ENCODE results near the gene LRP1B.

Gene LRP1B

DNA sequence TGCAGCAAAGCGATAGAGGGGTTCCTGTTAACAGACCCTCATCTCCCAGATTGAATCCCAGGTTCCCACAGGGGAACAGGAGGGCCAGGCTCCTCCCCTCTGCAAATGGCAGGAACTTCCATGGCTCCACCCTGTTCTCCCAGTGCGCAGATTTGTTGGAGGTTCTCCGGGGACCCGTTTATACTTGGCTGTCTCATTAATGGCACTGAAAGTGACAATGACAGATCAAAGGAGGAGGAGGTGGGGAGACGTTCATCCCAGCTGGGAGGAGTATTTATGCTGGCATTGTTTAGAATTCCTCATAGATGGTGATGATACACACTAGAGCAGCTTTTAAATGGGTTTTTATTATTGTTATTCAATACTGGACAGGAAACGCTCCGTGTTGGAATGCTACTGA is 186.9 kb downstream of the LRP1B start:
- no peak for DNase-seq

DNA sequence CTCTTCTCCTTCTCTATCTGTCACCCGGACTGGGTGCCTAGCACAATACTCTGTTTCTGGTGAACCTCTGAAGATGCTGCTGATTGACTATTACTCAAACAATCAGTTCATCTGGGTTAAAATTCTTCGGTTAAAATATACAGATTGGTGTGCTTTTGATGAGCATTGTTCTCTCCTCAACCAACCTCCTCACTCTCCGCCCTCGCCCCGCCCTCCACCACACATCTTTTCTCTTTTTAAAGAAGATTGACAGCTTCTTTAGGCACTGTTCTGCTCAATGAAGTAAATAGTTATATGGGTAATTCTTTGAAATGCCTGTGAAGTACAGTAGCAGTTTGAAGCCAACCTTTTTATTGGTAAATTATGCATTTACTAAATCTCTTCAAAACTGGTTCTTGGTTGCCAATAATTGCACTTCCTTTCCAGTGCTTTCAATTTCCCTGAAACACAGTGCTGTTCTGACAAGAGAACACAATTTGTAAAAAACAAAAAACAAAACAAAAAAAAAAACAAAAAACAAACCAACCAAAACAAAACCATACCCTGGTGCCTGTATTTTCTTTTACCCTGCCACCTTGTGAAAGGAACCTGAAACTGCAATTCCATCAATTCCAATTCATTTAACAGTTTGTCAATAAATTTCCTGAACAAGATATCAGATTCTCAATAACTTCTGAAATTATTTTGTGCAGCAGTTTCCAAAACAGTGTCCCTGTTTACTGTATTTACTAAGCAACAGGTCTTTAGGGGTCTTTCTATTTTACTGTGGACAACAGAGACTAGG is 188.6 kb downstream of the LRP1B start:
- DNase-seq, result no peak

DNA sequence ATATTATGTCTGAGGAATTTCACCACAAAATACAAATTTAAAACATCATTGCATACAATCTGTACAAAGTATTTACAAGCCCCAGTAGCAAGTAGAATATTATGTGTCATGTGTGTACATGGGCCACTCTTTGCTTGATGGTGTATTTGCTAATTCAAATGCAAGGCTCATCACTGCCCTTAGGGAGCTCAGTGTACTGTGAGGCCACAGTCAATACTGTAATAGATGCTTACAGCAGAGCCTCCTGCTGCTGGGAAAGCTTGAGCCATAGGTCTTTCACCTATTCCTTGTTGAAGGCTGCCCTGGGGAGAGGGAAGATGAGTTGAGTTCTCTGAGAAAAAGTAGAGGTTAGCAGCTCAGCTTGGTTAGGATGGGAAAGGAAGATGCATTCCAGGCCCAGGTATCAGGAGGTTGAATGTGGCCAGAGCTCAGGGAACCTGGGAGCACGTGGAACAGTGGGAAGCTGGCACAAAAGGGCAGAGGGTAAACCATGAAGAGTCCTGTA is 189.6 kb downstream of the LRP1B start:
- DNase-seq, result no peak

DNA sequence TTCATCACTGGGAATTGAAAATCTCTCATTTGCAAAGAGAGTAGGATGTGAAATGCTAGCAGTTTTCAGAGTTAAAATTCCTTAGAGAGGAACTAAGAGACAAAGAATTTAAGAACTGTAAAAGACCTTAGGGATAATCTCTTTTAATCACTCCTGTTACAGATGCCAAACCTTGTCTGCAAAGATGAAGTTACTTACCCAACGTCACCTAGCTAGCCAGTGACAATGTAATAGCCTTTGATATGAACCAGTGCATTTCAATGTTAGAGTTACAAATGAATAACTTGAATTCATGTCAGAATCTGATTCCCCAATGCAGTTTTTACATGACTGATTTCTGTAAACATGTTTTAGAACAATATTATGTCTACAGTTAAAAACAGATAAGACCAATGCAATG is 190.1 kb downstream of the LRP1B start:
- DNase-seq, result no peak

DNA sequence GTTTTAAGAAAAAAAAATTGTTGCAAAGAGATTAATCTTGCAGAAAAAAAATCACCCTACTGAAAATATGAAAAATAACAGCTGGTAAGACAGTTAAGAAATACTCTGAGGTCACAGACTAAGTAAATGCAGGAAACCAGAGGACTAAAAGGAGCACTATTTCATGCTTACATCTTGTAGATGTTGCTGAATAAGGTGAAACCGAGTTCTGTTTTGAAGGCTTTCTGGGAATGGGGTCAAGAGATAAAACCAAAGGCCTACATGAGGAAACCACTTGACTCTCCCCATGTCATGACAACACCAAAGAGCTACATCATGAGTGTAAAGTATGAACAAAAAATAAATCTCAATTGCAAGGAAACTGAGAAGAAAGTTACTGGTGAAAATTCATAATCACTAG is 197.6 kb downstream of the LRP1B start:
- DNase-seq, result no peak

DNA sequence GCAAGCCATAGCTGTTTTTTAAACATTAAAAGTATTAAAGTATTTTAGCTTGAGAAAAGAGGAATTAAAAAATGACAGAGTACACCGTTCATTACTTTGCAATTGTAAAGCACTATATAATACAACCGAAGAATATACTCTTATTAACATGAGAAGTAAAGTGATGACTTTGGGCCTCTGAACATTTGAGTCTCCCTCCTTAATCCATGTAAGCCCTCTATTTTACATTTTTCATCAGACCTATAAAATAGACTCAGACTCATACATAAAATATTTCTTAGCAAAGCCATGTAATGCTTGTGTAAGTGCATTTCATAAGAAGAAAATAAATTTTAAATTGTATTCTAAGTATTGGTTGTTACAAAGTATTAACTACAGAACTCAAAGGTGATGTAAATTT is 198.6 kb downstream of the LRP1B start:
- no peak for DNase-seq

DNA sequence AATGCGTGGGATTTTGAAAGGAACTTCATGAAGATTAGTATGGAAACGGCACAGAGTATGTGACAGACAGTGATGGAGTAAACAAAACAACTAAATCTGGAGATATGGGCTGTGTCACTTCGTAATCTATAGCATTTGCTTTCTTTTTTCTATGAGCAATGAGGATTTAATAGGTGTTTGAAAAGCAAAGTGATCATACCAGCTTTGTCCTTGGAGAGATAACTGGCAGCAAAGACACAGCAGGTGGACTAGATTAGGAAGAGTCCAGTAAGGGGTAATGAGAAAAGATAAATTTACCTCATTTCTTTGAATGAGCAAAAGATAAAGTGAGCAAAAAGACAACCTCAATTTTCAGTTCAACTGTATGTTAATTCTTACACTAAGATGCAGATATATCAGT is 199.0 kb downstream of the LRP1B start:
- no peak for DNase-seq

DNA sequence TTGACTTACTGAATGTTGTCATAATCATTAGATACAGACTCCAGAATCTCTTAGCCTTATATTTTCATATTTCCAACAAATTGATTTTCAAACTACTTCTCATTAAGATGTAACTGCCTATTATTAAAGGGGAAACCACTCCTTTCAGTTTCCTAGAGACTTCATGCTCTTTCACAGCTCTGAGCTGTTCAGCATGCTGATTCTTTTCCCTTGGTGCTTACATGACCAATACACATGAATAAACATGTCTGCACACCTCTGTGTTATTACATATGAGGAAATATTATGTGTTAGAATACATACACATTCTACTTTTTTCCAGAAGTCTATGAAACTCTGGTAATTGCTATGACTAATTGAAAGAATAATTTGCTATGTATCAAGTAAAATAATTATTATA is 200.0 kb downstream of the LRP1B start:
- no peak for DNase-seq

DNA sequence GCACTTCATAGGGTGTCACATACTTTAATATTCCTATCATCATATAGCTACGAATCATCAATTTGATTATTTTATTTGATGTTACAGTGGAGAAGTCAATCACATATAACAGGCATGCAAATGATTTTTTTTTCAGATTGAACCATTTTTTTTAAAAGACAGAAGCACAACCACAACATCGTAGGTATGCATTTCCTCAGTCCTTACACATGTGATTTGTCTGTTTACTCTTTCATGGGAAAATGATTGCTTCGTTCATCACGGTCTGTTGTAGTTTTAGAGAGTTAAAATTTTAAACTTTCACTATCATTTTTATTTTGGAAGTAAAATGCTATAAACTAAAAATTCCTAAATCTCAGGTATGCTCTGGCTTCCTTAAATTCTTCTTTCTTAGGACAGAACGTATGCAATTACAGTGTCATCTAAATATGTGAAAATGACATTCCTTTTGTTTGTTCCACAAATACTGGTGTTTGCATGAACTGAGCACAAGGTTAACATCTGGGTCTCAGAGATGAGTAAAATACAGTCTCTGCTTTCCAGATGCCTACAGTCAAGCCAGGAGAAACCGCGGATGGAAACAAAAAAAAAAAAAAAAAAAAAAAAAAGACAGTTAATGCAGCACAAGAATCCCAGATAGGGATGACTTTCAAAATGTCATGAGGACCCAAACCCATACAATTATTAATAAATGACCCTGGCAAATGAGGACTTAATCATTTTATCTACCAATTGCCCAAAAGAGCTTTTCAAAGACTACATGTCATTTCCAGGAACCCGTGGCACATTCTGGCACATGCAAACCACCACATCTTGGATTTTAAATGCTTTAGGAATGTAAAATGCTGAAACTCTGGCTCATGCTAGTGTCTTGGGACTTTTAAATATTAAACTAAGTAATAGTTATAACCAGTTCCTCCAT is 201.2 kb downstream of the LRP1B start:
- DNase-seq, result no peak

DNA sequence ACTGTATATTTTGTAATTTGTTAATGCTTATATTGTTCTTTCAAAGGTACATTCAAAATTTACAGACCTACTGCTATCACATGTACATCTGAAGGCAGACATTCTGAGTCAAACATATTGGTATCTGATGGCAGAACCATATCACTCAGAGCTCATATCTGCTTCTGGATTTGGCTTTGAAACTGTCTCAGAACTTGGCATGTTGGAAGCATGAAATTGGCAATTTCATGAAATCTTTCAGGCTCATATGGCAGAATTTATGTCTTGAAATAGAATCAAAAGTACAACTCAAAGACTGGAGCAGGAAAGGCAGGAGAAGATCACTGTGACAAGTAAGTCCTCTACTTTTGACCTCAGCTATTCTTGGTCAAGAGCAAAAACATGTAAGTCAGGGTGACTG is 202.3 kb downstream of the LRP1B start:
- DNase-seq, result no peak

DNA sequence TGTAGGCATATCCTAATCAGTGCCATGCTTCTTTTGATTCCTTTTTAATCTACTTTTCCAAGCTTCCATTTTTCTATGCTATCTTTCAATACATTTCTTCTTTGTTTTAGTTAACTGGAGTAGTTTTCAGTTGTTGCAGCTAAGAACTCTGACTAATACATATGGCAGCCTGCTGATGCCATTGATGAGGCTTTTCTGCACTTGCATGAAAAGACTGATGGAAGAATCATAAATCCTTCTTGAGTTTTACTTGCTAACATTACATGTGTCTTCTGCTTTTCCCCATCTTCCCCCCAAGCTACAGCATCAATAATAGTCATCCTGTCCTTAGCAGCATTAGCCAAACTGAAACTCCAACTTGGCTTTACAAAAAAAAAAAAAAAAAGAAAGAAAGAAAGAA is 203.3 kb downstream of the LRP1B start:
- DNase-seq, result no peak

DNA sequence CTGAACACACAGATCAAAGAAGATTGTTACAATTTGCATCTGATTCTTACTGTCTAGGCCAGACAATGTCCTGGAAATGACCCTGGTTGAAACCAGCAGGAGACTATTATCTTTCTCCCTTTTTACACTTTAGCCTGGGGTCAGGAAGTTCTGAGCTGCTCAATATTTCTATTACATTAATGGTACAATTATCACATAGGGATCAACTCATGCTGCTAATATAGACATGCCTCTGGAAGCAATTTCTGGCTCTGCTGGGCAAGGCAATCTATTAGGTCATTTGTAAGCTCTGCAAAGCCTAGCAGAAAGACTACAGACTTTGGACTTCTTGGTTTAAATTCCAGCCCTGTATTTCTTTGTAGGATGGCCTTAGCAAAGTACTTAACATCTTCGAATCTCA is 205.3 kb downstream of the LRP1B start:
- no peak for DNase-seq

DNA sequence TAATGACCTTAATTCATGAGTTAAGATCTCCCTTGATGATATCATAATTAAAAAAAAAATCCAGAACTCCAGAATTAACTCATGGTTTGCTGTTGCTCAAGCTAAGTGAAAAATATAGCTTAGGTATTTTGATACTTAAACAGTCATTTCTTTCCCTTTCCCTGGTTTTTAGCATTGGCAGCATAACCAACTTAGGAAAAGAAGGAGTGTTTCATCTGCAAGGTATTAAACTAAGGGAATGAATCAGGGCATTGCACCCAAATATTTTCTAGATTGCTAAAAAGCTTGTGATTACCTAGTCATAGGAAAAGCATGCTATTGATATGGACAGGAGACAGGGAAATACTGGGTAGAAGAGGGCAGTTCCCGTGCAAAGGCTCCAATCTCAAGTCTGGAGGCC is 207.2 kb downstream of the LRP1B start:
- DNase-seq, result no peak

DNA sequence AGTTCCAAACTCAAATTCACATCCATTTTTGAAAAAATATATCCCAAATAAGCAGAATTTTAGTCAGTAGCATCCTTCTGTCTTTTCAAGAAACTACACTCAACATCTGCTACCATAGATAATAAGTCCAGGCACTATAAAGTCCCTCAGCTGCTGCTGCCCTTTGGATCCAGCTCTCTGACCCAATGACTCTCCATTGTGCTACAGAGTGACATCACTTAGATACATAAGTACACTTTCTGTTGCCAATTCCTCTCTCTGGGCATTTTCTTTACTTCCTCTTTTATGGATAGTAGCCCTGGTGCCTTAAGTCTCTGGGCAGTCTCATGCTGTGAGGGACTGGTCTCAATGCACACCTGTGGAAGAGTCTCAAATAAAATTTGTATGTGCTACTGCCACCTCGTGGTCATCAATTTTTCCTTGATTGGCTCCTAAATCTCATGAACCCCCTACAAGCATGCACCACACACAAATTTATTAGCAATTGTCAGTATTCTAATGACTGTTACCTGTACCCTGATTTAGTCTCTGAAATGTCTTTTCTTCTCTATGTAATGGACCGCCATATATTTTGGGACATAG is 219.2 kb downstream of the LRP1B start:
- no peak for DNase-seq

DNA sequence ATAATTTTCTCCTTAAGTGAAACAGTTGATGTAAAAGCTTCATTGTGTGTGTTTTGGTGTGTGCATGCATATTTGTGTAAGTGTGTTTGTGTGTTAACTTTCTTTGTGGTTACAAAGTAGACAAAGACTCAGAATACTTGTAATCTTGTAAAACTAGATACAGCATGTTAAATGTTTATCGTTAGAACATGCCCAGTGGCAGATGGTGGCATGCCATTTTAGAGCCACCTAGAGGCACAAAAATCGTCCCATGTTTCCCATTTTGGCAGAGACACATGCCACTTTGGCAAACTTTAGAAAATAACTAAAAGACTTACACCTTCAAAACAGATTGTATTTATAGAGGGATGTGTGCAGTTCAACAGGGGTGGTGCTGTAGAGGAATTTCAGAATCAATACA is 224.1 kb downstream of the LRP1B start:
- DNase-seq, result no peak

DNA sequence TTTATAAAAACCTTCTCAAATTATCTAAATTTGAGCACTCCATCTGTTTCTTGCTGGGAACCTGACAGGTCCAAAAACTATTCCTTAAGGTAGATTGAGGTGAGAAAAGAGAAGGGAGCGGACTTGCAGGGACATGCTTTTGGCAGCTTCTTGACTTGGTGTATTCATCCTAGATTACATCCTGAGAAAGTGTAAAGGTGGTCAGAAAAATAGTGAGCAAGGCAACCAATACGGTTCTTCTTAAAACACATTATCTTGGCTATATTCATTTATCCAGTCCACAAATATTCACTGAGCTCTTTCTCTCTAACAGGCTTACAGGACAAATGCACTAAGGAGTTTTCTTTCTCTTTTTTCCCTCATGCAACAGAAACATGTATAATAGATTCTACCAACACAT is 230.0 kb downstream of the LRP1B start:
- DNase-seq, result no peak

DNA sequence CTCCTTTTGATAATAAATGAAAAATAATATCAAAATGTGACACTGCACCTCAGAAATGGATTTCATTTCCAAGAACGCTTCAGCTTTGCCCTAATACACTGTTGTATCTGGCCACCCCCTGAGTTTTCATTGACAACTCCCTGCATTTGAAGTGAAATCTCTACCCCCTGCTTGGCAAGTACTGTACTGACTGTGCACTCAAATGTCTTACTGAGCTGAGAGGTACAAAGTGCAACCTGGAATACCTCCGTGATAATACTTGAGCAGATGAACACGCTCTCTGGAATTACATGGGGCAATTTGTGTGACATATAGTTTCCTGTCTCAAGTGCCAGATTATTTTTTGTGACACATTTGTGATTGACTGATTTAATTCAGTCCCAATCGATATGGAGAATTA is 231.1 kb downstream of the LRP1B start:
- no peak for DNase-seq

DNA sequence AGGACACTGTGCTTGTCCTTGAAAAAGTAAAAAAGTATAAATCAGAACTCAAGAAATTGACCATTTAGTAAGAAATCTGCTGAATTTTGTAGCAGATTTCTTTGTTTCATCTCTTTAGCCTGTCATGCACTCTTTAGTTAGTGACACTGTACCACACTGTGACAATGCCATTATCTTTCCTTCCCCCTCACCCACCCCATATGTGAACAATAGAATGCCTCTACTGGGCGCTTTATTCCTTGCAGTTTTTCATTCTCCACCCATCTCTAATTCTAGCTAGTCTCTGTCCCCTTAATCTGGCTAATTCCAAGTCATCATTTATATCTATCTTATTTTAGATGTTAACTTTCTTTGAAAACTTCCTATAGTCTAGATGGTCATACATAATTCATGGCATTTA is 241.0 kb downstream of the LRP1B start:
- no peak for DNase-seq

DNA sequence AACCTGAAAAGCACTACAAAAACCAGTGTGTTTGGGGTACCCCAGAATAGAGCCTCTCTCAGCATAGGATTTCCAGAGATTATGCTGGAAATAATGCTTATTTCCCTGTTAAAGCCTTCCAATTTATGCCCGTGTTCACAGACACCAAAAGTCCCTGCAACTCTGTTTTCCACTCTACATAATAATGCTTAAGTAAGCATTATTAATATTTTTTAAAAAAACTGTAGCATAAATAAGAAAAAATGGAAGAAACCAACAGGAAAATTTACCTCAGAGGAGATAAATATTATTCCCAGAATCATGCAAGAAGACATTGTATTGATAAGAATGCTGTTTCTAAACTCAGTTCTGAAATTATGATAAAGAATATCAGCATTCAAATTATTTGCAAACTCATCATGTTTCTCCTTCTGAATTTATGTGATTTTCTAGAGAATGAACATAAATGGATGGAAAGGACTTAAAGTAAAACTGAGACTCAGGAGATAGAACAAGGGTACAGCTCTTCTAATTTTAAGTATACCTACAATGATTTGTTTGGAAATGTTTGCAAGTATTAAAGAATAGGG is 241.7 kb downstream of the LRP1B start:
- no peak for DNase-seq

DNA sequence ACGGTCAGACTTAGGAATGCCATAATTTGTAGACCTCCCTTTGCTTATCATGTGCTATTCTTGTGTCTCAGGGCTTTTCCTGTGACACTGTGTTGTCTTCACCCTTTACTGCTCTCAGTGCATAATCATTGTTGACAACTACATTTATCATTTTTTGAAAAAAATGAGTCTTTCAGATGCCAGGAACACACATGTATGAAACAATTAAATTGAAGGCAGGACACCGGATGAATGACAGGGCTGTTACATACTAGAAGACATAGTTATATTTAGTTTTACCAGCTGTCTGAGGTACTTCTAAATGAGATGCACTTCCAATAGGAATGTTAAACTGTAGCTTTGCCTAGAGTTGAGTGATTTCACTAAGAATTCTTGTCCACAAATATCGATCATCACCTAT is 243.5 kb downstream of the LRP1B start:
- DNase-seq, result no peak

DNA sequence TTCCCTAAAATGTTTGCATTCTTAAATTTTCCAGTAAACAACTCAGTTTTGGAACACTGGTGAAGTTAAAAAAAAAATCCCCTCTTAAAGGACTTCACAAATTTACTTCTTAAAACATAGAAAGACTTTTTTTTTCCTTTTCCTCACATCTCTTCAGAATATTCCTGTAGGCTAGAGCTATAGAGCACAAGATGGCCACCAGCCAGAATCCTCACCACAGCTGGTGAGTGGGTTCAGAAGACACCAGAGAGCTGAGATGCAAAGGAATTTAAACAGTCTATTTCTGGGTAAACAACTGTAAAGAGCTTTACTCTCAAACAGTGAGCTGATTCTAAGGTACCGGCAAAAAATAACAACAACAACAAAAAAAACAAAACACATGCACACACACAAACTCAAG is 252.8 kb downstream of the LRP1B start:
- DNase-seq, result no peak

DNA sequence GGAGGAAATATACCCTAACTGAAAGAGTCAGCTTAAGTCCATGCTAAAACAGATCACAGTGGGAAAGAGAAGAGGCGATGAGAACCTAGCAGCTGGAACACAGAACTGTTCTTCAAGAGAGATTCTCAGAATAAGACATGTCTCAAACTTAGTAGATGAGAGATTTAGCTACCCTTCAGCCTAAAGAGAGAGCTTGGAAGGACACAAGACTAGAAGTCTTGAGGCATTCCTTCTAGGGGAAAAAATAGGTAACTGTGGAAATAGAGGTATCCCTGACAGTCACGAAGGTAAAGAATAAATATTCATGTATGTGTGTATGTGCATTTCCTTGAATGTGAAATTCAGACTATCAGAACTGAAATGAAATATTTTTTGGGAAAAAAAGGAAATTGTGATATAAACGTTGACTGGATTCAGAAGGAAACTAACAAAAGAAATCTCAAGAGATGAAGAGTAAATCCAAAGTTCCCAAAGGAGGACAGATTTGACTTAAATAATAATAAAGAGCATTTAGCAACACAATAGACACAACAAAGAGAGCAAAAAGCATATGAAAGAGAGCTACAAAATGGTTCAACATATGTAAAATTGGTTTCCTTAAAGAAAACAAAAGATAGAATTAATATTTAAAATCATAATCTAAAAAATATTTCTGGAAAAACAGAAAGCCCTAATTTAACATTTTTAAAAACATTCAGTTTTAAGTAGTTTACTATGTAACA is 258.7 kb downstream of the LRP1B start:
- DNase-seq, result no peak

DNA sequence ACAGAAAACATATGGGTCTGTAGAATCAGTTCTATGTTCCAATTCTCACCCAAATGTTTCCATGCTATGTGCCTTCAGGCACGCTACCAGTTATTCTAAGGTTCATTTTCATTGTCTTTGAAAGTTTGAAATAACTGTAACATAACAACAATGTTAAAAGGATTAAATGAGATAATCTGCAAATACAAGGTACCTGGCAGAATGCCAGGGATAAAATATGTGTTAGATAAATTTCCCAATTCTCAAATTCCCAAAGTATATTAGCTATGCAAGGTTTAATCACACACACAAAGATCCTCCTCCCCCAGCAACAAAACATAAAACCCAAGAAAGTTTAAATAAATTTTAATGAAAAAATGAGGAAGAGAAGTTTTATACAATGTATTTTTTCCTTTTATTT is 261.2 kb downstream of the LRP1B start:
- no peak for DNase-seq

Data from GF-D8 (cell line).